ENCODE data around the gene ADAMTSL2.

The ADAMTSL2 gene

GRCh38 chr9:133569121-133569785 lies 34.7 kb downstream of the ADAMTSL2 start:
- TF ChIP-seq POLR2AphosphoS5 (IDR thresholded peaks at IDR 0.05; ENCODE audit: low read depth, low read length) (no peak), TAF1 (IDR thresholded peaks at IDR 0.05; ENCODE audit: borderline replicate concordance, insufficient read depth, low read length) (no peak), FOXP2 (optimal IDR thresholded peaks at IDR 0.05; ENCODE audit: borderline replicate concordance, extremely low read depth, extremely low read length, insufficient read depth) (no peak), REST (IDR thresholded peaks at IDR 0.05; ENCODE audit: insufficient read depth in 1 of 2, low read depth in 2 of 2, low read length in 2 of 2) (no peak), SIN3A (IDR thresholded peaks at IDR 0.05; ENCODE audit: borderline replicate concordance, insufficient read depth, low read length) (no peak)

- TF ChIP-seq SIN3A (IDR thresholded peaks at IDR 0.05; ENCODE audit: borderline replicate concordance, insufficient read depth, low read length), result no peak
- no peak for TF ChIP-seq FOXP2 (optimal IDR thresholded peaks at IDR 0.05; ENCODE audit: borderline replicate concordance, extremely low read depth, extremely low read length, insufficient read depth)
- no peak for TF ChIP-seq POLR2AphosphoS5 (IDR thresholded peaks at IDR 0.05; ENCODE audit: low read depth, low read length)
- no peak for TF ChIP-seq REST (IDR thresholded peaks at IDR 0.05; ENCODE audit: insufficient read depth in 1 of 2, low read depth in 2 of 2, low read length in 2 of 2)
- TF ChIP-seq TAF1 (IDR thresholded peaks at IDR 0.05; ENCODE audit: borderline replicate concordance, insufficient read depth, low read length), result no peak
Observed at GRCh38 chr9:133569891-133570690, 35.6 kb downstream of the ADAMTSL2 start.

- TF ChIP-seq POLR2AphosphoS5 (IDR thresholded peaks at IDR 0.05; ENCODE audit: low read depth, low read length) (no peak), SIN3A (IDR thresholded peaks at IDR 0.05; ENCODE audit: borderline replicate concordance, insufficient read depth, low read length) (no peak), FOXP2 (optimal IDR thresholded peaks at IDR 0.05; ENCODE audit: borderline replicate concordance, extremely low read depth, extremely low read length, insufficient read depth) (no peak), REST (IDR thresholded peaks at IDR 0.05; ENCODE audit: insufficient read depth in 1 of 2, low read depth in 2 of 2, low read length in 2 of 2) (no peak), TAF1 (IDR thresholded peaks at IDR 0.05; ENCODE audit: borderline replicate concordance, insufficient read depth, low read length) (no peak)
Observed at GRCh38 chr9:133570691-133571080, 36.2 kb downstream of the ADAMTSL2 start.

DNA sequence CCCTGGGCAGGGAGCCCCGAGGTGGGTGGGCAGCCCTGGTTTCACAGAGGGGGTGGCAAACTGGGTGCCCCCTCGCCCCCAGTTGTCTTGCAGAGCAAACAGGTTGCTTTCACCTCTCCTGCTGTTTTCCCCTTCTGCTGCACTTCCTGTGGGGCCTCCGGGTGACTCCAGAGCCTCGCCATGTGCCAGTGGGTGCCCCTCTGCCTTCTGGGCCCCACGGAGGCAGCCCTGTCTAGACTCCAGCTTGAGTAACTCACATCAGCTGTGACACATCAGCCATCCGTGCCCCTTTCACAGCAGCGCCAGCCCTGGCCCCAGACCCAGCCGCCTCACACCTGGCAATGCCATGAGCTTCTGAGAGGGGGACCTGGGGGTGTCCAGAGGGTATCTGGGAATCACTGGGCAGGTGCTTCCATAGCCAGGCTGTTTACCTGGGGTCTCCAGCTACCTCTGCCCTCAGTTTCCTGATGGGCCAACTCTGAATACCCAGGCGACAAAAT lies 36.9 kb downstream of the ADAMTSL2 start:
- TF ChIP-seq FOXP2 (optimal IDR thresholded peaks at IDR 0.05; ENCODE audit: borderline replicate concordance, extremely low read depth, extremely low read length, insufficient read depth) (no peak), POLR2AphosphoS5 (IDR thresholded peaks at IDR 0.05; ENCODE audit: low read depth, low read length) (no peak), REST (IDR thresholded peaks at IDR 0.05; ENCODE audit: insufficient read depth in 1 of 2, low read depth in 2 of 2, low read length in 2 of 2) (no peak), SIN3A (IDR thresholded peaks at IDR 0.05; ENCODE audit: borderline replicate concordance, insufficient read depth, low read length) (no peak)
